Vagina (tissue), 2 donors: ENCODE results near the gene CLRN2.

ENCODE experiments used
- POLR2AphosphoS5 ChIP-seq, 2 donors: sonication (generic); formaldehyde crosslinking; IDR thresholded peaks; one replicate each; pipeline ENCODE4 v1.9.0; 2017; ENCODE audit warnings: antibody characterized with exemption in 2 of 2, mild to moderate bottlenecking in 2 of 2, low read depth in 1 of 2; ENCODE audit not compliant: insufficient read depth in 1 of 2
- TF ChIP-seq, protein P1 (sequence below), 3 experiments: fragments of 450-650 bp in 2 of 3; fragments of 200-600 bp in 1 of 3; sonication (generic) in 1 of 3; IDR thresholded peaks; one replicate each; pipeline ENCODE4 v1.5.1; 2017 to 2019; ENCODE audit warnings: antibody characterized with exemption in 3 of 3, mild to moderate bottlenecking in 2 of 3, moderate library complexity in 2 of 3

DNA sequence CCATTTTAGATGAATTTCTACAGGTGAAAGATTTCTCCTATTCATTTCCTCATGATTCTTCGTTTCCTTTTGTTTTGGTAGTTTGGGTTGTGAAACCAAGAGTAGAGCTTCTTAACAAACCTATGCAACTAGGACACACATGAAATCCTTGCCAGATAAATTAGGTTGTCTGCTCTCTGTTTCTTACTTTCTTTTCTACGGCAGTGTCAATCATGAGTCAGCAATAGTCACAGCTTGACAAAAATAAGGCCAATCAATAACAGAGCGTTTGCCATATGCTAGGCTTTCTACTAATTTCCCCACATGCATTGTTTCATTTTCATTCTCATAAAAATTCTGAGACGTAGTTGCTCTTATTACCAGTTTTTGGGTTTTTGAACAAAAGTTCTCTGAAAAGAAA, 20.3 kb downstream of the CLRN2 start:
- TF ChIP-seq, protein P1, sequence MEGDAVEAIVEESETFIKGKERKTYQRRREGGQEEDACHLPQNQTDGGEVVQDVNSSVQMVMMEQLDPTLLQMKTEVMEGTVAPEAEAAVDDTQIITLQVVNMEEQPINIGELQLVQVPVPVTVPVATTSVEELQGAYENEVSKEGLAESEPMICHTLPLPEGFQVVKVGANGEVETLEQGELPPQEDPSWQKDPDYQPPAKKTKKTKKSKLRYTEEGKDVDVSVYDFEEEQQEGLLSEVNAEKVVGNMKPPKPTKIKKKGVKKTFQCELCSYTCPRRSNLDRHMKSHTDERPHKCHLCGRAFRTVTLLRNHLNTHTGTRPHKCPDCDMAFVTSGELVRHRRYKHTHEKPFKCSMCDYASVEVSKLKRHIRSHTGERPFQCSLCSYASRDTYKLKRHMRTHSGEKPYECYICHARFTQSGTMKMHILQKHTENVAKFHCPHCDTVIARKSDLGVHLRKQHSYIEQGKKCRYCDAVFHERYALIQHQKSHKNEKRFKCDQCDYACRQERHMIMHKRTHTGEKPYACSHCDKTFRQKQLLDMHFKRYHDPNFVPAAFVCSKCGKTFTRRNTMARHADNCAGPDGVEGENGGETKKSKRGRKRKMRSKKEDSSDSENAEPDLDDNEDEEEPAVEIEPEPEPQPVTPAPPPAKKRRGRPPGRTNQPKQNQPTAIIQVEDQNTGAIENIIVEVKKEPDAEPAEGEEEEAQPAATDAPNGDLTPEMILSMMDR (IDR thresholded peaks at IDR 0.05): no peak
- no peak for TF ChIP-seq POLR2AphosphoS5 (IDR thresholded peaks at IDR 0.05; ENCODE audit: insufficient read depth in 1 of 2, low read depth in 1 of 2)
